Fibroblast of pulmonary artery (primary cell): ENCODE data around the gene TSPOAP1.

Experiments
- DNase-seq: peaks from one replicate; pipeline ENCODE4 v3.0.0-alpha.2; 2010; ENCODE audit warnings: low read depth
- H3K4me3 ChIP-seq: replicated peaks from 2 replicates; pipeline ENCODE4 v1.5.1; 2011; ENCODE audit warnings: low read depth, mild to moderate bottlenecking, control low read depth, low read length, moderate library complexity
- TF ChIP-seq, protein P1 (sequence below): IDR thresholded peaks from 2 replicates; pipeline ENCODE4 v1.5.1; 2011; ENCODE audit warnings: mild to moderate bottlenecking, control low read depth, low read length, inconsistent platforms; ENCODE audit errors: missing control alignments

TSPOAP1 gene

DNA sequence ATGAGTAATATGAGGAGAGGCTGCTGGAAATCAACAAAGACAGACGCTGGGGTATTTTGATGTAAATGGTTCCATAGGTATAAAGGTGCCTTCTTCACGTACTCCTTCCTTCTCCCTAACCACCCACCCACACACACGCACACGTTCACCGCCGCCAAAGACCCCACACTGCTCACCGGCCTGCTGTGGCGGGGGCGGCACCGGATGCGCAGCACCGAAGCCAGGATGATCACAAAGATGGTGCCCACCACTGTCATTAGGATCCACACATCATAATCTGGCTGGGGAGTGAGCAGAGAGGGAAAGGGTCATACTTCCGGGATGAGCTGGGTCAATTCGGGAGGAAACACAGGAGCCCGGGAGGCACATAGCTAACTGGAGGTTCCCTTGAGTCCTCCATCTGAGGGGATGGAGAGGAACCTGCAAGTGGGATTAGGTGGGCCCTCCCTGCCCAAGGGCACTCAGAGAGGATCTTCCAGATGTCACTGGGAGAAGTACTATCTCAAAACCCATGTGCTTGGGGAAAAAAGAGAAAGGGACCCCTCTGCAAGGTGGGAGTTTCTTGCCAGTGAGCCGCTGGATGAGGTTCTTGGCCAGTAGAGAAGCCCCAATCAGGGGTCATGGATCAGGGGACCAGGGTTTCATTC, 33.9 kb upstream of the TSPOAP1 start:
- DNase-seq: no peak
- TF ChIP-seq, protein P1, sequence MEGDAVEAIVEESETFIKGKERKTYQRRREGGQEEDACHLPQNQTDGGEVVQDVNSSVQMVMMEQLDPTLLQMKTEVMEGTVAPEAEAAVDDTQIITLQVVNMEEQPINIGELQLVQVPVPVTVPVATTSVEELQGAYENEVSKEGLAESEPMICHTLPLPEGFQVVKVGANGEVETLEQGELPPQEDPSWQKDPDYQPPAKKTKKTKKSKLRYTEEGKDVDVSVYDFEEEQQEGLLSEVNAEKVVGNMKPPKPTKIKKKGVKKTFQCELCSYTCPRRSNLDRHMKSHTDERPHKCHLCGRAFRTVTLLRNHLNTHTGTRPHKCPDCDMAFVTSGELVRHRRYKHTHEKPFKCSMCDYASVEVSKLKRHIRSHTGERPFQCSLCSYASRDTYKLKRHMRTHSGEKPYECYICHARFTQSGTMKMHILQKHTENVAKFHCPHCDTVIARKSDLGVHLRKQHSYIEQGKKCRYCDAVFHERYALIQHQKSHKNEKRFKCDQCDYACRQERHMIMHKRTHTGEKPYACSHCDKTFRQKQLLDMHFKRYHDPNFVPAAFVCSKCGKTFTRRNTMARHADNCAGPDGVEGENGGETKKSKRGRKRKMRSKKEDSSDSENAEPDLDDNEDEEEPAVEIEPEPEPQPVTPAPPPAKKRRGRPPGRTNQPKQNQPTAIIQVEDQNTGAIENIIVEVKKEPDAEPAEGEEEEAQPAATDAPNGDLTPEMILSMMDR: no peak
- H3K4me3 ChIP-seq: no peak overlapping the region

- no peak overlapping the region for H3K4me3 ChIP-seq
- DNase-seq: no peak
- TF ChIP-seq, protein P1: no peak
Observed at GRCh38 chr17:58360296-58361063, 31.9 kb upstream of the TSPOAP1 start.

DNA sequence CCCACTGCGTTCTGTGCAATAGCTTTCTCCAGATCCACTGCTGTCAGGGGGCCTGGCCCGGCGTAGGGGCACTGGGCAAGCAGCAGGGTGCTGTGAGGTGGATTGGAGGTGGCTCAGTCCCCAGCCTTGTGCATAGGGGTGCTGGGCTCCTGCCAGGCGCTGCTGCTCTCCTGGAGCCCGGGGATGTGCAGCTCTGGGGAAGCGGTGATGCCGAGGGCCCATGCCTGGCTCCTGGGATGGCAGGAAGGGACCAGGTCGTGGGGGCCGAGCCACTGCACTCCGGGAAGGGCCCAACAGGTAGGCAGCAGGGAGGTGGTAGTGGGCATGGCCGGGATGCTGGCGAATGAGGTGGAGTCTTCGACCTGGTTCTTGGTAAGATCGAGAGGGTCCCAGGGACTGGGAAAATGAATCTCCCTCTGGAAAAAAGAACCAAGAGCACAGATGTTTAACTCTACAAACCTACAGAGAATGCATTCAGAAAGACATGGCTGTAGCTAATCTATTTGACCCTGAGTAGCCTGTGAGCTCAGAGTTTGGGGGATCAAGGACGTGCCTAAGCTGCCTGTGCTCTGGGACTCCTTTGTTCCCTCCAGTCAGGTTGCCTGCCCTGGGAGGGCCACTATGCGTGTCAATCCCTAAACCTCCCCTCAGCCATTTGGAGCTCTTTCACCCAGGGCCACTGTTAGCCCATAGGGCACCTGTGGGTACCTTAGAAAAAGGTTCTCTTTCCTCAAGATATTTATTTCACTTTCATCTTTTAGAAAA, 30.0 kb upstream of the TSPOAP1 start:
- TF ChIP-seq, protein P1: no peak
- no peak for DNase-seq
- H3K4me3 ChIP-seq: no peak overlapping the region

- TF ChIP-seq, protein P1: no peak
- H3K4me3 ChIP-seq: no peak overlapping the region
- DNase-seq: no peak
Observed at GRCh38 chr17:58357312-58358297, 29.0 kb upstream of the TSPOAP1 start.

DNA sequence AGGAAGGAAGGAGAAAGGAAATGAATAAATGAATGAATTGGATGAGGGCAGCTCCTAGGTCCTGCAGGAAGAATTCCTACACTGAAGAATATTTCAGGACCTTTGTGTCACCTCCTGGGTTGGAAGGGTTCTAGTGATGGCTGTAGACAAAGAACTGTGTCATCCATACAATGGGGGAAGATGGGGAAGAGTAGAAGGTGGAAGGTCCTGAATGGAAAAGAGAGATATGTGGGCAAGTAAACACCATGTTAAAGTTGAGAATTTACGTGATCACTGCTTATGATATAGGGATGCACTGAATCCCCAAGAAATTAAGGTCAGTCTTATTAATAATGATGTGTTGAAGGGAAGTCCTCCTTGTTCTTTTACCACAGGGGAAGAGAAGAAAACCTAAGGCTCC, 27.6 kb upstream of the TSPOAP1 start:
- no peak overlapping the region for H3K4me3 ChIP-seq
- DNase-seq: no peak
- TF ChIP-seq, protein P1: no peak

- H3K4me3 ChIP-seq: no peak overlapping the region
- TF ChIP-seq, protein P1: no peak
- no peak for DNase-seq
Observed at GRCh38 chr17:58354541-58355216, 26.1 kb upstream of the TSPOAP1 start.
